Measurements from ENCODE around the gene CDKN2B. TPM values are rescaled to one million over a fixed set of nuclear protein-coding genes. Genes with fewer than 3 reads are reported as not detected.
"Not testable (repeated sequence)": the region's sequence is repeated elsewhere in the genome, so short reads cannot be mapped to it uniquely, and the experiment has no call there.

CDKN2B gene, protein sequence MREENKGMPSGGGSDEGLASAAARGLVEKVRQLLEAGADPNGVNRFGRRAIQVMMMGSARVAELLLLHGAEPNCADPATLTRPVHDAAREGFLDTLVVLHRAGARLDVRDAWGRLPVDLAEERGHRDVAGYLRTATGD
- total RNA-seq = 100 to 1,000 TPM in 3 of 4 donors, 10 to 100 TPM in 1; 36.8 to 430 (median 265) TPM

DNA sequence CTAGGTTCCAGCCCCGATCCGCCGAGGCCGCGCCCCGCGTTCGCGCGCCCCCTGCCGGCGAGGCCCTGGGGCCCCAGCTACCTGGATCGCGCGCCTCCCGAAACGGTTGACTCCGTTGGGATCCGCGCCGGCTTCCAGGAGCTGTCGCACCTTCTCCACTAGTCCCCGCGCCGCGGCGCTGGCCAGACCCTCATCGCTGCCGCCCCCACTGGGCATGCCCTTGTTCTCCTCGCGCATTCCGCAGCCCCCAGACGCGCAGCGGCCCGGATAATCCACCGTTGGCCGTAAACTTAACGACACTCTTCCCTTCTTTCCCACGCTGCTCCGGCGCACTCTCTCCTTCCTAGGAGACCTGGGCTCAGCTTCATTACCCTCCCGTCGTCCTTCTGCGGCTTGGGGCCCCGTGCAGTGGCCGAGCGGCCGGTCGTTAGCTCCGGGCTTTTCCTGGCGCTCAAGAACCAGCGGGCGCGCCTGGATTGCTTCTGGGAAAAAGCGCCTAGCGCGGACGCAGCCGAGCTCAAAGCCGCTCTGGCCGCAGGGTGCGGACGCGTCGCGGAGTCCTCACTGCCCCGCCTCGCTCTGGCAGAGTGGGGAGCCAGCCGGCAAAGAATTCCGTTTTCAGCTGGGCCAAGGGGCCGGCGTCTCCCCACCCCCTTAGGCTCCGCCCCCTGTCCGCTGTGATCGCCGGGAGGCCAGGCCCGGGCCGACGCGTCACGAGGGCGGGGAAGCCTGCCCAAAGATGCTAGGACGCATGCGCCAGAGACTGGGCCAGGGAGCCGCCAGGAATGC, at the start of gene CDKN2B:
Gene CDKN2B, minus strand, starts transcription at position 589 of the 789 bp plus-strand sequence. Its CDS starts 352 bp downstream, at position 237.
- Histone ChIP-seq H3K27me3 (peaks cover 54% of the 10 kb centered on the region), H3K4me1 (peaks cover 0 to 34% (median 8%) of the 10 kb centered on the region in 4 donors), H3K27ac (peak within 1 kb of the TSS; percentile 90 to 95 (median 93)), H3K4me3 (peak within 1 kb of the TSS; percentile 55 to 76 (median 66)), H3K9me3 (no peaks in the 10 kb centered on the region), H3K36me3 (peaks cover 0 to 5% (median 0%) of the 10 kb centered on the region in 4 donors)
- peak; percentile 97 for DNase-seq
- WGBS, 2 donors (ENCODE audit: low coverage in 1 of 2) = 0 to 1% methylated on average over 4 to 74 of the region's 86 CpGs
- intact Hi-C loops (cut with DNase I; ENCODE audit: low total_unique reads) = no loop called here
- peak; percentile 95 for TF ChIP-seq POLR2A (IDR thresholded peaks at IDR 0.05)
- no peak for TF ChIP-seq EP300 (IDR thresholded peaks at IDR 0.05; ENCODE audit: low read depth)
- peak; percentile 87 to 96 (median 94) for TF ChIP-seq POLR2AphosphoS5 (IDR thresholded peaks at IDR 0.05)
- TF ChIP-seq, protein P1, sequence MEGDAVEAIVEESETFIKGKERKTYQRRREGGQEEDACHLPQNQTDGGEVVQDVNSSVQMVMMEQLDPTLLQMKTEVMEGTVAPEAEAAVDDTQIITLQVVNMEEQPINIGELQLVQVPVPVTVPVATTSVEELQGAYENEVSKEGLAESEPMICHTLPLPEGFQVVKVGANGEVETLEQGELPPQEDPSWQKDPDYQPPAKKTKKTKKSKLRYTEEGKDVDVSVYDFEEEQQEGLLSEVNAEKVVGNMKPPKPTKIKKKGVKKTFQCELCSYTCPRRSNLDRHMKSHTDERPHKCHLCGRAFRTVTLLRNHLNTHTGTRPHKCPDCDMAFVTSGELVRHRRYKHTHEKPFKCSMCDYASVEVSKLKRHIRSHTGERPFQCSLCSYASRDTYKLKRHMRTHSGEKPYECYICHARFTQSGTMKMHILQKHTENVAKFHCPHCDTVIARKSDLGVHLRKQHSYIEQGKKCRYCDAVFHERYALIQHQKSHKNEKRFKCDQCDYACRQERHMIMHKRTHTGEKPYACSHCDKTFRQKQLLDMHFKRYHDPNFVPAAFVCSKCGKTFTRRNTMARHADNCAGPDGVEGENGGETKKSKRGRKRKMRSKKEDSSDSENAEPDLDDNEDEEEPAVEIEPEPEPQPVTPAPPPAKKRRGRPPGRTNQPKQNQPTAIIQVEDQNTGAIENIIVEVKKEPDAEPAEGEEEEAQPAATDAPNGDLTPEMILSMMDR (IDR thresholded peaks at IDR 0.05) = peak; percentile 88 to 98 (median 97)
- in situ Hi-C loops (cut with MboI; ENCODE audit: low pct_ligation_motif_present in 1 of 4, low pct_unique_long_range_greater_than_20kb in 1 of 4, low sequenced_read_pairs in 3 of 4) = loop anchor here (10.0 to 25.0 kb wide), 3 partner anchors 194 to 228 kb away; partner anchors contain the start of gene MTAP (in 2 of the 4)

DNA sequence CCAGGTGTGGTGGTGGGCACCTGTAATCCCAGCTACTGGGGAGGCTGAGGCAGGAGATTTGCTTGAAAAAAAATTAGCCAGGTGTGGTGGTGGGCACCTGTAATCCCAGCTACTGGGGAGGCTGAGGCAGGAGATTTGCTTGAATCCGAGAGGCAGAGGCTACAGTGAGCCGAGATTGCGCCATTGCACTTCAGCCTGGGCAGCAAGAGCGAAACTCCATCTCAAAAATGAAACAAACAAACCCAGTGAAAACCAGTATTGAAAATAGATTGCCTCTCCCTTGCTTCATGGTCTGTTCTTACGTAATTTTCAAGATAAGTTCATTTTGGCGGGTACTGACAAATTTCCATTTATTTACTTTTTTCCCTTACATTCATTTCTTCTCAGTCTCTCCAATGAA, 48.9 kb upstream of the CDKN2B start:
- intact Hi-C loops (cut with DNase I; ENCODE audit: low total_unique reads) = not testable (repeated sequence)

DNA sequence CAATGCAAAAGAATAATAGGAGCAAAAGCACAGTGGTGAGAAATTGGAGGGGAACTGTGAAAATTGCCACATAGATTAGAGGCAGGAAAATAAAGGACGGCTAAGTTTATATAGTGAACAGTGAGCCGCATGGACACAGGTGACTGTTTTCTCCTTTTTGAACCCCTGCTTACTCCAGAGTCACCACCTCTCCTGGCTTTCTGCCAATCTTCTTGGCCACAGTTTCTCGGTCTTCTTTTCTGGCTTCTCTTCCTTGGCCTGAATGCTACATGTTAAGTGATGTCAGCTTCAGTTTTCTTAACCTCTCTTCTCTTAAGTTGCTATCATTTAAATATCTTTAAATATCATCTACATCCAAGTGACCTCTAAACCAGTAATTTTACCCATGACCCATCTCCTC, 47.3 kb upstream of the CDKN2B start:
- WGBS, 2 donors (ENCODE audit: low coverage in 1 of 2) = 46 to 70% methylated on average over 3 of the region's 3 CpGs
- no peak overlapping the region for H3K27ac ChIP-seq
- no peak for TF ChIP-seq POLR2A (IDR thresholded peaks at IDR 0.05)
- in situ Hi-C loops (cut with MboI; ENCODE audit: low pct_ligation_motif_present in 1 of 4, low pct_unique_long_range_greater_than_20kb in 1 of 4, low sequenced_read_pairs in 3 of 4) = no loop called here
- no peaks in the 10 kb centered on the region for H3K9me3 ChIP-seq
- no peaks in the 10 kb centered on the region for H3K36me3 ChIP-seq
- DNase-seq = no peak
- intact Hi-C loops (cut with DNase I; ENCODE audit: low total_unique reads) = no loop called here
- no peaks in the 10 kb centered on the region for H3K27me3 ChIP-seq
- no peak overlapping the region for H3K4me3 ChIP-seq
- no peaks in the 10 kb centered on the region for H3K4me1 ChIP-seq

More for the DNA sequence above, 48.9 kb upstream of the CDKN2B start:
- H3K4me1 ChIP-seq; H3K27me3 ChIP-seq; in situ Hi-C loops (cut with MboI; ENCODE audit: low pct_ligation_motif_present in 1 of 4, low pct_unique_long_range_greater_than_20kb in 1 of 4, low sequenced_read_pairs in 3 of 4); DNase-seq; H3K9me3 ChIP-seq; H3K4me3 ChIP-seq; H3K36me3 ChIP-seq; H3K27ac ChIP-seq: not testable (repeated sequence)
- 93 to 94% methylated on average over 2 to 6 of the region's 6 CpGs for WGBS, 2 donors (ENCODE audit: low coverage in 1 of 2)

DNA sequence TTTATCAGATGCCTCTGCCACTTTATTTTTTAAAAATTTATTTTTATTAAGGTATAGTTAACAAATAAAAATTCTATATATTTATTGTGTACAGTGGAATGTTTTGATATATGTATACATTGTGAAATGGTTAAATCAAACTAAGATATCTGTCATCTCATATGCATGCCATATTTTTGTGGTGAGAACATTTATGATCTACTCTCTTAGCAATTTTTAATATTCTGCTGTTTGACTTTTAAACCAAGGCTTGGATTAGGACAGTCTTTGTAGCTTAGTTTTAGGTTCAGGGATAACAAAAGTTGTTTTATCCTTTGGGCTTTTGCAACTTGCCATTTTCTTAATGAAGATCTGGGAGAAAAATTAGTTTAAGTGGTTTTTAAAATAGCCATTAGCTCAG, 46.0 kb upstream of the CDKN2B start:
- intact Hi-C loops (cut with DNase I; ENCODE audit: low total_unique reads) = no loop called here
- Histone ChIP-seq H3K9me3 (no peaks in the 10 kb centered on the region), H3K4me1 (no peaks in the 10 kb centered on the region), H3K27me3 (no peaks in the 10 kb centered on the region), H3K36me3 (no peaks in the 10 kb centered on the region), H3K4me3 (no peak overlapping the region), H3K27ac (no peak overlapping the region)
- DNase-seq = no peak
- TF ChIP-seq POLR2AphosphoS5 (IDR thresholded peaks at IDR 0.05) (no peak), EP300 (IDR thresholded peaks at IDR 0.05; ENCODE audit: low read depth) (no peak), POLR2A (IDR thresholded peaks at IDR 0.05) (no peak)
- TF ChIP-seq, protein P1 (IDR thresholded peaks at IDR 0.05) = no peak
- in situ Hi-C loops (cut with MboI; ENCODE audit: low pct_ligation_motif_present in 1 of 4, low pct_unique_long_range_greater_than_20kb in 1 of 4, low sequenced_read_pairs in 3 of 4) = no loop called here

DNA sequence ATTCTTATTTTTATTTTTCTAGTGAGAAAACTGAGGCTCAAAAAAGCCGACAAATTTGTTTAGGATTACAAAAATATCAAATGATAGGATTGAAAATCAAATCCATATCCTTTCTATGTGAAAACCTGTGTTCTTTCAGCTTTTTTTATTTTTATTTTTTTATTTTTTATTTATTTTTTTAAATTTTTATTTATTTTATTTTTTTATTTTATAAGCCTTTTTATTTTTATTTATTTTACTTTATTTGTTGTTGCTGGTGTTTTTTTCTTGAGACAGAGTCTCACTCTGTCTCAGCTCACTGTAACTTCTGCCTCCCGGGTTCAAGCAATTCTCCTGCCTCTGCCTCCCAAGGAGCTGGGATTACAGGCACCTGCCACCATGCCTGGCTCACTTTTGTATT, 45.4 kb upstream of the CDKN2B start:
- Histone ChIP-seq H3K9me3 (no peaks in the 10 kb centered on the region), H3K4me3 (no peak overlapping the region), H3K4me1 (no peaks in the 10 kb centered on the region), H3K36me3 (no peaks in the 10 kb centered on the region), H3K27ac (no peak overlapping the region), H3K27me3 (no peaks in the 10 kb centered on the region)
- in situ Hi-C loops (cut with MboI; ENCODE audit: low pct_ligation_motif_present in 1 of 4, low pct_unique_long_range_greater_than_20kb in 1 of 4, low sequenced_read_pairs in 3 of 4) = no loop called here
- no peak for TF ChIP-seq POLR2AphosphoS5 (IDR thresholded peaks at IDR 0.05)
- TF ChIP-seq POLR2A (IDR thresholded peaks at IDR 0.05) = no peak
- TF ChIP-seq, protein P1 (IDR thresholded peaks at IDR 0.05) = no peak
- TF ChIP-seq EP300 (IDR thresholded peaks at IDR 0.05; ENCODE audit: low read depth) = no peak
- intact Hi-C loops (cut with DNase I; ENCODE audit: low total_unique reads) = no loop called here
- WGBS, 2 donors (ENCODE audit: low coverage in 1 of 2) = 99 to 100% methylated on average over 2 of the region's 2 CpGs
- no peak for DNase-seq

All from transverse colon (tissue), 4 donors.